ENCODE results near the gene OR10K1.

DNA sequence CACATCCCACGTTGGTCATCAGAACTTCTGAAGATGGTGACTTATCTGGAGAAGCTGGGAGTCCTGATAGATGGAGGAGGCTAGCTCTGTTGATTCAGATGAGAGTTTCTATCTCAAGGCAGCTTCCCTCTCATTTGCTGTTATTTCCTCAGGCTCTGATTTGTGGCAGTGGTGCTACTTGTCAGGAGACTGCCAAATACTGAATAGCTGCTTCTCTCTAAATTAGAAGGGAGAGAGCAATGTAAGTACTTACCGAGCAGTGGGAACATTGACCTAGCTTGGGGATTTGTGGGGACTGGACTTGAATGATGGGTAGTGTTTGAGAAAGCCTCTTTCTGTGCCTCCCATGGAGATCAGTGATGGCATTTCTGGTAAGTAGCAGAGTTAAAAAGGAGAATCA is at the start of gene OR10K1:
- TF ChIP-seq, protein P1, sequence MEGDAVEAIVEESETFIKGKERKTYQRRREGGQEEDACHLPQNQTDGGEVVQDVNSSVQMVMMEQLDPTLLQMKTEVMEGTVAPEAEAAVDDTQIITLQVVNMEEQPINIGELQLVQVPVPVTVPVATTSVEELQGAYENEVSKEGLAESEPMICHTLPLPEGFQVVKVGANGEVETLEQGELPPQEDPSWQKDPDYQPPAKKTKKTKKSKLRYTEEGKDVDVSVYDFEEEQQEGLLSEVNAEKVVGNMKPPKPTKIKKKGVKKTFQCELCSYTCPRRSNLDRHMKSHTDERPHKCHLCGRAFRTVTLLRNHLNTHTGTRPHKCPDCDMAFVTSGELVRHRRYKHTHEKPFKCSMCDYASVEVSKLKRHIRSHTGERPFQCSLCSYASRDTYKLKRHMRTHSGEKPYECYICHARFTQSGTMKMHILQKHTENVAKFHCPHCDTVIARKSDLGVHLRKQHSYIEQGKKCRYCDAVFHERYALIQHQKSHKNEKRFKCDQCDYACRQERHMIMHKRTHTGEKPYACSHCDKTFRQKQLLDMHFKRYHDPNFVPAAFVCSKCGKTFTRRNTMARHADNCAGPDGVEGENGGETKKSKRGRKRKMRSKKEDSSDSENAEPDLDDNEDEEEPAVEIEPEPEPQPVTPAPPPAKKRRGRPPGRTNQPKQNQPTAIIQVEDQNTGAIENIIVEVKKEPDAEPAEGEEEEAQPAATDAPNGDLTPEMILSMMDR (IDR thresholded peaks at IDR 0.05; ENCODE audit: borderline replicate concordance, extremely low read depth, low read length, poor library complexity, severe bottlenecking) = no peak
- no peak for TF ChIP-seq EZH2 (IDR thresholded peaks at IDR 0.05; ENCODE audit: borderline replicate concordance, low read depth, low read length, severe bottlenecking)
